ENCODE measurements around the gene GLIS2. TPM values are rescaled to one million over a fixed set of nuclear protein-coding genes. Genes with fewer than 3 reads are reported as not detected.

GLIS2 gene
- total and polyA plus RNA-seq, 3 experiments from 2014 or later, result 0.13 to 0.26 TPM; not detected in 1

- no peak overlapping the region for H3K27ac ChIP-seq (ENCODE audit: low read depth, low read length)
- H3K4me1 Mint-ChIP-seq, result peaks cover 13 to 17% (median 14%) of the 10 kb centered on the region in 3 donors
- H3K27ac Mint-ChIP-seq, result peak overlapping the region in 3 of 8 donors; percentile 32 to 74 (median 39)
- H3K9me3 Mint-ChIP-seq, result no peaks in the 10 kb centered on the region
- POLR2A ChIA-PET, result no interaction called here
- peaks cover 10% of the 10 kb centered on the region for H3K4me1 ChIP-seq (ENCODE audit: insufficient read depth, low read length)
- CTCF ChIA-PET, result interaction anchor here (0.7 kb wide), 1 partner anchor 82 kb away, joined by 3 read pairs; the partner anchor contains the start of gene TFAP4
- H3K9me3 ChIP-seq (ENCODE audit: low read length), result no peaks in the 10 kb centered on the region
- H3K27me3 ChIP-seq (ENCODE audit: insufficient read depth, low read length, poor library complexity, severe bottlenecking), result no peaks in the 10 kb centered on the region
- H3K4me3 ChIP-seq (ENCODE audit: low read length), result no peak overlapping the region
- peaks cover 10% of the 10 kb centered on the region for H3K36me3 ChIP-seq (ENCODE audit: insufficient read depth, low read length)
- no peak for DNase-seq
- H3K27me3 Mint-ChIP-seq, result peaks cover 0 to 3% of the 10 kb centered on the region in 2 donors
- peaks cover 0 to 52% (median 3%) of the 10 kb centered on the region in 3 donors for H3K36me3 Mint-ChIP-seq
- no peak overlapping the region for H3K4me3 Mint-ChIP-seq
Measured at GRCh38 chr16:4354512-4355409, 38.9 kb downstream of the GLIS2 start.

GRCh38 chr16:4356820-4357219, 41.0 kb downstream of the GLIS2 start:
- Histone ChIP-seq H3K27me3 (ENCODE audit: insufficient read depth, low read length, poor library complexity, severe bottlenecking) (no peaks in the 10 kb centered on the region), H3K4me3 (ENCODE audit: low read length) (no peak overlapping the region), H3K36me3 (ENCODE audit: insufficient read depth, low read length) (peaks cover 24% of the 10 kb centered on the region), H3K4me1 (ENCODE audit: insufficient read depth, low read length) (peaks cover 2% of the 10 kb centered on the region), H3K9me3 (ENCODE audit: low read length) (no peaks in the 10 kb centered on the region), H3K27ac (ENCODE audit: low read depth, low read length) (no peak overlapping the region)
- no peak overlapping the region for H3K27ac Mint-ChIP-seq
- H3K9me3 Mint-ChIP-seq, result no peaks in the 10 kb centered on the region
- H3K4me3 Mint-ChIP-seq, result peak overlapping the region in 1 of 7 donors; percentile 18
- ChIA-PET POLR2A (no interaction called here), CTCF (no interaction called here)
- DNase-seq, result no peak
- peaks cover 0 to 3% (median under 1%) of the 10 kb centered on the region in 3 donors for H3K4me1 Mint-ChIP-seq
- H3K36me3 Mint-ChIP-seq, result peaks cover 0 to 66% (median 3%) of the 10 kb centered on the region in 3 donors
- peaks cover 0 to 3% of the 10 kb centered on the region in 2 donors for H3K27me3 Mint-ChIP-seq

GRCh38 chr16:4358236-4358635, 42.4 kb downstream of the GLIS2 start:
- ChIA-PET CTCF (interaction anchor here (0.9 to 1.8 kb wide), 4 partner anchors 8 to 171 kb away, joined by 3 to 7 read pairs (median 5); no protein-coding TSS in a partner anchor), POLR2A (no interaction called here)
- Histone ChIP-seq H3K9me3 (ENCODE audit: low read length) (no peaks in the 10 kb centered on the region), H3K27me3 (ENCODE audit: insufficient read depth, low read length, poor library complexity, severe bottlenecking) (no peaks in the 10 kb centered on the region), H3K27ac (ENCODE audit: low read depth, low read length) (no peak overlapping the region), H3K4me3 (ENCODE audit: low read length) (no peak overlapping the region), H3K4me1 (ENCODE audit: insufficient read depth, low read length) (no peaks in the 10 kb centered on the region), H3K36me3 (ENCODE audit: insufficient read depth, low read length) (peaks cover 37% of the 10 kb centered on the region)
- no peak for DNase-seq
- no peak overlapping the region for H3K4me3 Mint-ChIP-seq
- peaks cover 0 to 3% of the 10 kb centered on the region in 2 donors for H3K27me3 Mint-ChIP-seq
- peaks cover 0 to 80% (median 3%) of the 10 kb centered on the region in 3 donors for H3K36me3 Mint-ChIP-seq
- peaks cover 0 to 3% (median 0%) of the 10 kb centered on the region in 3 donors for H3K4me1 Mint-ChIP-seq
- H3K9me3 Mint-ChIP-seq, result no peaks in the 10 kb centered on the region
- peak overlapping the region in 1 of 8 donors; percentile 82 for H3K27ac Mint-ChIP-seq

- Histone ChIP-seq H3K4me3 (ENCODE audit: low read length) (no peak overlapping the region), H3K9me3 (ENCODE audit: low read length) (no peaks in the 10 kb centered on the region), H3K36me3 (ENCODE audit: insufficient read depth, low read length) (peaks cover 37% of the 10 kb centered on the region), H3K27me3 (ENCODE audit: insufficient read depth, low read length, poor library complexity, severe bottlenecking) (no peaks in the 10 kb centered on the region), H3K4me1 (ENCODE audit: insufficient read depth, low read length) (no peaks in the 10 kb centered on the region), H3K27ac (ENCODE audit: low read depth, low read length) (no peak overlapping the region)
- Mint-ChIP-seq H3K27ac (peak overlapping the region in 5 of 8 donors; percentile 43 to 85 (median 83)), H3K9me3 (no peaks in the 10 kb centered on the region), H3K4me1 (peaks cover 0 to 3% (median 0%) of the 10 kb centered on the region in 3 donors), H3K36me3 (peaks cover 0 to 81% (median 3%) of the 10 kb centered on the region in 3 donors), H3K27me3 (no peaks in the 10 kb centered on the region), H3K4me3 (no peak overlapping the region)
- CTCF ChIA-PET, result interaction anchor here (0.6 to 1.8 kb wide), 14 partner anchors 9 to 319 kb away, joined by 3 to 7 read pairs (median 4); no protein-coding TSS in a partner anchor
- peak; percentile 51 to 80 (median 63) for DNase-seq
- POLR2A ChIA-PET, result interaction anchor here (0.6 kb wide), 1 partner anchor 86 kb away, joined by 5 read pairs; the partner anchor contains the start of gene TFAP4
Measured at GRCh38 chr16:4358831-4359561, 43.1 kb downstream of the GLIS2 start.

- Histone ChIP-seq H3K27ac (ENCODE audit: low read depth, low read length) (no peak overlapping the region), H3K4me3 (ENCODE audit: low read length) (no peak overlapping the region), H3K9me3 (ENCODE audit: low read length) (no peaks in the 10 kb centered on the region), H3K4me1 (ENCODE audit: insufficient read depth, low read length) (no peaks in the 10 kb centered on the region), H3K27me3 (ENCODE audit: insufficient read depth, low read length, poor library complexity, severe bottlenecking) (no peaks in the 10 kb centered on the region), H3K36me3 (ENCODE audit: insufficient read depth, low read length) (peaks cover 40% of the 10 kb centered on the region)
- POLR2A ChIA-PET, result no interaction called here
- H3K27me3 Mint-ChIP-seq, result no peaks in the 10 kb centered on the region
- no peak overlapping the region for H3K4me3 Mint-ChIP-seq
- H3K27ac Mint-ChIP-seq, result peak overlapping the region in 1 of 8 donors; percentile 66
- peaks cover 0 to 3% (median 0%) of the 10 kb centered on the region in 3 donors for H3K4me1 Mint-ChIP-seq
- no peak for DNase-seq
- H3K9me3 Mint-ChIP-seq, result no peaks in the 10 kb centered on the region
- H3K36me3 Mint-ChIP-seq, result peaks cover 0 to 82% (median 3%) of the 10 kb centered on the region in 3 donors
- CTCF ChIA-PET, result interaction anchor here (0.7 to 1.8 kb wide), 9 partner anchors 9 to 318 kb away, joined by 3 to 7 read pairs (median 4); no protein-coding TSS in a partner anchor
Measured at GRCh38 chr16:4359914-4360313, 44.0 kb downstream of the GLIS2 start.

GRCh38 chr16:4360538-4361021, 44.7 kb downstream of the GLIS2 start:
- Histone ChIP-seq H3K27me3 (ENCODE audit: insufficient read depth, low read length, poor library complexity, severe bottlenecking) (no peaks in the 10 kb centered on the region), H3K4me1 (ENCODE audit: insufficient read depth, low read length) (no peaks in the 10 kb centered on the region), H3K36me3 (ENCODE audit: insufficient read depth, low read length) (peaks cover 47% of the 10 kb centered on the region), H3K4me3 (ENCODE audit: low read length) (no peak overlapping the region), H3K27ac (ENCODE audit: low read depth, low read length) (no peak overlapping the region), H3K9me3 (ENCODE audit: low read length) (no peaks in the 10 kb centered on the region)
- ChIA-PET CTCF (interaction anchor here (1.3 kb wide), 1 partner anchor 20 kb away, joined by 3 read pairs; no protein-coding TSS in a partner anchor), POLR2A (no interaction called here)
- Mint-ChIP-seq H3K4me3 (peak overlapping the region in 1 of 7 donors; percentile 32), H3K27ac (peak overlapping the region in 3 of 8 donors; percentile 7 to 88 (median 21)), H3K36me3 (peaks cover 0 to 85% (median 3%) of the 10 kb centered on the region in 3 donors), H3K9me3 (no peaks in the 10 kb centered on the region), H3K4me1 (peaks cover 0 to 3% (median 0%) of the 10 kb centered on the region in 3 donors), H3K27me3 (no peaks in the 10 kb centered on the region)
- no peak for DNase-seq

GRCh38 chr16:4361033-4361943, 45.4 kb downstream of the GLIS2 start:
- no peaks in the 10 kb centered on the region for H3K27me3 ChIP-seq (ENCODE audit: insufficient read depth, low read length, poor library complexity, severe bottlenecking)
- ChIA-PET CTCF (interaction anchor here (1.4 kb wide), 1 partner anchor 41 kb away, joined by 4 read pairs; no protein-coding TSS in a partner anchor), POLR2A (no interaction called here)
- no peaks in the 10 kb centered on the region for H3K9me3 ChIP-seq (ENCODE audit: low read length)
- H3K27ac ChIP-seq (ENCODE audit: low read depth, low read length), result no peak overlapping the region
- H3K4me1 Mint-ChIP-seq, result peaks cover 0 to 3% (median 0%) of the 10 kb centered on the region in 3 donors
- H3K9me3 Mint-ChIP-seq, result no peaks in the 10 kb centered on the region
- no peak for DNase-seq
- H3K36me3 ChIP-seq (ENCODE audit: insufficient read depth, low read length), result peaks cover 48% of the 10 kb centered on the region
- H3K27me3 Mint-ChIP-seq, result no peaks in the 10 kb centered on the region
- no peak overlapping the region for H3K4me3 ChIP-seq (ENCODE audit: low read length)
- peaks cover 0 to 90% (median 3%) of the 10 kb centered on the region in 3 donors for H3K36me3 Mint-ChIP-seq
- no peak overlapping the region for H3K4me3 Mint-ChIP-seq
- no peaks in the 10 kb centered on the region for H3K4me1 ChIP-seq (ENCODE audit: insufficient read depth, low read length)
- peak overlapping the region in 1 of 8 donors; percentile 88 for H3K27ac Mint-ChIP-seq

All from CD8-positive, alpha-beta memory T cell (primary cell).